Anterior cingulate cortex (tissue), 58 donors: ENCODE measurements around the gene CRYGS.
"Not testable (repeated sequence)": the region's sequence is repeated elsewhere in the genome, so short reads cannot be mapped to it uniquely, and the experiment has no call there.

Experiments
- DNase-seq, 58 donors: peaks; one replicate each; lab custom pipeline; 2025; lab: John Stamatoyannopoulos, UW

CRYGS gene

GRCh38 chr3:186520957-186521842 is 23.0 kb downstream of the CRYGS start:
- DNase-seq, result no peak

- DNase-seq, result no peak
These were observed 23.7 kb downstream of the CRYGS start for GRCh38 chr3:186520431-186520830.

DNA sequence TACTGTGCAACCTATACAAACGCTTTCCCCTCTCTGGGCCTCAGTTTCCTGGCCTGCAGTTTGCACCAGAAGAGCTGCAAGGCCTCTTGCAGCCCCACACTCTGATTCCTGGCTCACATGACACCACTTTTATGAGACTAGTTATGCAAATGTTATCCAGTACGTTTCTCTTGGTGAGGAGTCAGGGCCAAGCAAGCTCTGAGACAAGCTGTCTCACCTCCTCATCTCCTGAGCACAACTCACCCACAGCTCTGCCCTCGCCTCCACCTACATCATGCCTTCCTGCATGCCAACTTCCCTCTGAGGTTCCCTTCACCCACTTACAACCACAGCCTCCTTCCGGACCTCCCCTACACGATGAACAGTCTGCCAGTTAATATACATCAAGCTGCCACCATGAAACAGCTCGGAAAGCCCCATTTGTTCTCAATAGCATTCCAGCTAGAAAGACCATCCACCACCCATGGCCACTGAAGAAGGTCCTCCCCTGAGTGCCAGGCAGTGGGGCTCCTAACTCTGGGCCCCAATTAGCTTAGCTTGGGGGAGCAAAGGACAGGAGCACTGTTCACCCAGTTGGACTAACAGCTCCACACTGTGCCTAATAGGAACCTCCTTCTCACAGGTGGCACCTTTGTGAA is 25.0 kb downstream of the CRYGS start:
- DNase-seq, result no peak

- DNase-seq, result peak in 3 of 58 donors; percentile 22 to 32 (median 25)
These were observed 27.0 kb downstream of the CRYGS start for GRCh38 chr3:186517218-186517617.

DNA sequence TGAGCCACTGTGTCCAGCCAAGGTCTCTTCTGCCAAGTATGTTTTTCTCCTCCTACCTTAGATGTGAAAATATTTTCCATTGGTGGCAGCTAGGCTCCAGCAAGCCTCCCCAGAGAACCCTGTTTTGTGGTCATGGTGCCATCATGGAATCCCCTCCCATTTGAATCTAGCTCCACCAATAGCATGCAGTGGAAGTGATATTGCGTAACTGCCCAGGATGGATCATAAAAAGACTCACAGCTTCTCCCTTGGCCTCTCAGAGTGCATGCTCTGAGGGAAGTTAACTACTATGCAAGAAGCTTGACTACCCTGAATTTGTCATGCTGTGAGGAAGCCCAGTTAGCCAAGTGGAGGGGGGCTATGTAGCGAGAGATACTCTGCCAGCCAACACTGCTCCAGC is 27.5 kb downstream of the CRYGS start:
- DNase-seq, result no peak

- DNase-seq, result no peak
These were observed 29.1 kb downstream of the CRYGS start for GRCh38 chr3:186515125-186515524.

- DNase-seq, result no peak
These were observed 29.7 kb downstream of the CRYGS start for GRCh38 chr3:186514296-186515002.

- no peak for DNase-seq
These were observed 30.8 kb downstream of the CRYGS start for GRCh38 chr3:186513386-186513785.

- DNase-seq, result no peak
These were observed 31.4 kb downstream of the CRYGS start for GRCh38 chr3:186512570-186513302.

DNA sequence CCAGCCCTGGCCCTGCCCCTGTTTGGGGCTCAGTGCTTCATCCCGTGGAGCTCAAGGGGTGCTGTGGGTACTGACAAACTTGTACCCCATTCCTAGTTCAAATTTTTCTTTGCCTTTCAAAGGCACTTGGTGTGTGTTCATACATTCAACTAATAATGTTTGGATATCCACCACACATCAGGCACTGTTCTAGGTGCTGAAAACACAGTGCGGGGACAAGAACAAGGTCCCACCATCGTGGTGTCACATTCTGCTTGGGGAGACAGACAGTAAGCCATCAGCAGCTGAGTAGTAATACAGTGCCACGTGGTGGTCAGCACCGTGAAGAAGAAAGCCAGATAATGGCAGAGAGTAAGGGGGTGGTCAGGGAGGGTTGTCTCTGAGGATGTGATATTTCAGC is 32.5 kb downstream of the CRYGS start:
- DNase-seq, result no peak

DNA sequence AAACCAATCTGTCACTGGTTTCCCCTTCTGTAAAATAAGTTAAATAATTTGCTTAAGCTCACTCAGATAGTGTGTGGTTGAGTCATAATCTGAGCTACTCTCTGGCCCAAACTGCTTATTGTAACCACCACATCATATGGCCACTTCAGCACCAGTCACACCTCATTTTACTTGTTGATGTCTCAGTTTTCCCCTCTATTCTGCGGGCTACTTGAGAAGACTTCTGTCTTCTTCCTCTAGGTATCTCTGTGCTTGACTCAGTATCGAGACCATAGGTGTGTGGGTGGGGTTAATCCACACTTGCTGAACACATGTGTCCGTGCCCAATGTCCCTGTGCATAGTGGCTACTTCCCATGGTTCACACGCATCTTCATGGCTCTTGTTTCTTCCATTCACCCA is 32.9 kb downstream of the CRYGS start:
- no peak for DNase-seq

GRCh38 chr3:186510374-186511079 is 33.7 kb downstream of the CRYGS start:
- DNase-seq, result no peak

- DNase-seq, result no peak
These were observed 34.8 kb downstream of the CRYGS start for GRCh38 chr3:186509423-186509822.

- DNase-seq, result no peak
These were observed 37.3 kb downstream of the CRYGS start for GRCh38 chr3:186506857-186507256.

- no peak for DNase-seq
These were observed 37.9 kb downstream of the CRYGS start for GRCh38 chr3:186506191-186506739.

DNA sequence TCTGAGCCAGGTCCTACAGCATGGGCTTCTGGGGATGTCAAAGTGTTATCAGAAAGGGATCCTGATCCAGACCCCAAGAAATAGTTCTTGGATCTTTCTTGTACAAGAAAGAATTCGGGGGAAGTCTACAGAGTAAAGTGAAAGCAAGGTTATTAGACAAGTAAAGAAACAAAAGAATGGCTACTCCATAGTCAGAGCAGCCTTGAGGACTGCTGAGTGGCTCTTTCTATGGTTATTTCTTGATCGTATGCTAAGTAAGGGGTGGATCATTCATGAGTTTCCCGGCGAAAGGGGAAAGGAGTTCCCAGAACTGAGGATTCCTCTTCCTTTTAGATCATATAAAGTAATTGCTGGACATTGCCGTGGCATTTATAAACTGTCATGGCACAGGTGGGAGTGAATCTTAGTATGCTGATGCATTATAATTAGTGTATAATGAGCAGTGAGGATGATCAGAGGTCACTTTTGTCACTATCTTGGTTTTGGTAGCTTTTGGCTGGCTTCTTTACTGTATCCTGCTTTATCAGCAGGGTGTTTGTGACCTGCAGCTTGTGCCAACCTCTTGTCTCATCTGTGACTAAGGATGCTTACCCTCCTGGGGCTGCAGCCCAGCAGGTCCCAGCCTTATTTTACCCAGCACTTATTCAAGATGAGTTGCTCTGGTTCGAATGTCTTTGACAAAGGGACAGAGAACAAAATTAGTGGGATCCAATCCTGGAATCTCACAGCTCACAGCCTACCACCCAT is 41.0 kb downstream of the CRYGS start:
- DNase-seq, result no peak

DNA sequence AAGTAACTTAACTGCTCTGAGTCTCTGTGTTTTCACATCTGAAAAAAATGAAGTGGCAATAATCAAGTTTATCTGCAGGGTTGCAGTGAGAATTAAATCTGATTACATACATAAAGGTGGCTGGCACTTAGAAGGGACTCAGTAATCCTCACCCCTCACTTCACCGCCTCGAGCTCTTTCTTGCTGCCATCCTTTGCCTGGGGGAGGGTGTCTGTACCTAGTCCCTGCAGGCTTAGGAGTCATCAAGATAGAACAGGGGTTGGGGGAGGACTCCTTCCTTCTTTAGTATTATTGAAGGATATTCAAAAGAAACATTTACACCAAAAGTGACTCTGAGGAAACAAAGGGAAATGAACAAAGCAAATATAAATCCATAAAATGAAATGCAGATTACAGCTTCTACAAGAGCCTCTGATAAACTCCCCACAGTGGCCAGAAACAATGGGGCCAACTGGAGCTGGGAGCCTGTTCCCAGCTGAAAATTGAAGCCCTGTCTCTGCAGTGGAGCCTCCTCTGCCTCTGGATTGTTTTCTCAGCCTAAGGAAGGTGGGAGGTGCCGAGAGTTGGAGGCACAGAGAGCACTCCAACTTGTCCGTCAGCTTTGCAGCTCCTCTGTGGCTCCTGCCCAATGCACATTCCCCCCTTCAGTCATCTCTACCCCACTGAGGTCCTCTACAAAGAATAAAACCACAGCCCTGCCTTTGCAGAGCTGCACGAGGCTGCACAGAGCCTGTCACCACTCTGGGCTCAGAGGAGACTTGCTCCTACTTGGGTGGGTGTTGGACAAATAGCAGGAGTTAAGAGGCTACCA is 41.8 kb downstream of the CRYGS start:
- peak in 2 of 58 donors; percentile 14 to 18 for DNase-seq

GRCh38 chr3:186499949-186500348 is 44.2 kb downstream of the CRYGS start:
- not testable (repeated sequence) for DNase-seq
